C1 segment of cervical spinal cord (tissue), 14 donors: ENCODE measurements around the gene ECHS1.
"Not testable (repeated sequence)": the region's sequence is repeated elsewhere in the genome, so short reads cannot be mapped to it uniquely, and the experiment has no call there.

Experiments used
- DNase-seq, 14 donors: peaks; one replicate each; lab custom pipeline; 2025; lab: John Stamatoyannopoulos, UW

Gene ECHS1

GRCh38 chr10:133378251-133379096 lies 5.3 kb upstream of the ECHS1 start:
- DNase-seq = peak in 12 of 14 donors; percentile 43 to 83 (median 72)

GRCh38 chr10:133377818-133378250 lies 4.7 kb upstream of the ECHS1 start:
- no peak for DNase-seq

- no peak for DNase-seq
Observed at GRCh38 chr10:133377025-133377817, 4.1 kb upstream of the ECHS1 start.

- not testable (repeated sequence) for DNase-seq
Observed at GRCh38 chr10:133376183-133376582, 3.0 kb upstream of the ECHS1 start.

- DNase-seq = no peak
Observed at GRCh38 chr10:133375357-133376115, 2.4 kb upstream of the ECHS1 start.

GRCh38 chr10:133372507-133372906 lies 647 bp downstream of the ECHS1 start:
- DNase-seq = no peak

GRCh38 chr10:133370030-133370786 lies 2.9 kb downstream of the ECHS1 start:
- no peak for DNase-seq

GRCh38 chr10:133368153-133368552 lies 5.0 kb downstream of the ECHS1 start:
- no peak for DNase-seq

GRCh38 chr10:133367461-133367860 lies 5.7 kb downstream of the ECHS1 start:
- not testable (repeated sequence) for DNase-seq

GRCh38 chr10:133366751-133367150 lies 6.4 kb downstream of the ECHS1 start:
- DNase-seq = no peak

GRCh38 chr10:133366130-133366478 lies 7.0 kb downstream of the ECHS1 start:
- no peak for DNase-seq

- peak in 1 of 14 donors; percentile 82 for DNase-seq
Observed at GRCh38 chr10:133365461-133366129, 7.6 kb downstream of the ECHS1 start.

GRCh38 chr10:133364645-133365431 lies 8.3 kb downstream of the ECHS1 start:
- peak in 1 of 14 donors; percentile 82 for DNase-seq

- DNase-seq = no peak
Observed at GRCh38 chr10:133362846-133363245, 10.3 kb downstream of the ECHS1 start.

- no peak for DNase-seq
Observed at GRCh38 chr10:133361773-133362441, 11.2 kb downstream of the ECHS1 start.

GRCh38 chr10:133361227-133361626 lies 11.9 kb downstream of the ECHS1 start:
- no peak for DNase-seq

GRCh38 chr10:133359972-133360610 lies 13.1 kb downstream of the ECHS1 start:
- DNase-seq = no peak

GRCh38 chr10:133359554-133359971 lies 13.6 kb downstream of the ECHS1 start:
- peak in 1 of 14 donors; percentile 33 for DNase-seq

GRCh38 chr10:133358925-133359310 lies 14.2 kb downstream of the ECHS1 start:
- no peak for DNase-seq
